Pons (tissue), 1 donor: ENCODE results near the gene PRSS53.
A peak's percentile ranks its signal among the peaks of the same experiment; 100 is the strongest.

ENCODE experiments used
- DNase-seq: peaks from one replicate; pipeline ENCODE4 v3.0.0-alpha.2; 2016; ENCODE audit warnings: low spot score

Gene PRSS53

DNA sequence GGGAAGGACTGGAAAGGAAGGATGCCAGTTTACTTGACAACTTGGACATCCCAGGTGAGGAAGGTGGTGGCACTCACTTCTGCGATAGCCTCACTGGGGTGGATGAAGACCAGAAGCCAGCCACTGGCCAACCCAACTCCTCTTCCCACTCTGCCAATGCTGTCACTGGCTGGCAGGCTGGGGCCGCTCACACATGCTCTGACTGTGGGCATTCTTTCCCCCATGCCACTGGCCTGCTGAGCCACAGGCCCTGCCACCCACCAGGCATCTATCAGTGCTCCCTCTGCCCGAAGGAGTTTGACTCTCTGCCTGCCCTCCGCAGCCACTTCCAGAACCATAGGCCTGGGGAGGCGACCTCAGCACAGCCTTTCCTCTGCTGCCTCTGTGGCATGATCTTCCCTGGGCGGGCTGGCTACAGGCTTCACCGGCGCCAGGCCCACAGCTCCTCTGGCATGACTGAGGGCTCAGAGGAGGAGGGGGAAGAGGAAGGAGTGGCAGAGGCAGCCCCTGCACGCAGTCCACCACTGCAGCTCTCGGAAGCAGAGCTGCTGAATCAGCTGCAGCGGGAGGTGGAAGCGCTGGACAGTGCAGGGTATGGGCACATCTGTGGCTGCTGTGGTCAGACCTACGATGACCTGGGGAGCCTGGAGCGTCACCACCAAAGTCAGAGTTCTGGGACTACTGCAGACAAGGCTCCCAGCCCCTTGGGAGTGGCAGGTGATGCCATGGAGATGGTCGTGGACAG lies 10.0 kb downstream of the PRSS53 start:
- no peak for DNase-seq

DNA sequence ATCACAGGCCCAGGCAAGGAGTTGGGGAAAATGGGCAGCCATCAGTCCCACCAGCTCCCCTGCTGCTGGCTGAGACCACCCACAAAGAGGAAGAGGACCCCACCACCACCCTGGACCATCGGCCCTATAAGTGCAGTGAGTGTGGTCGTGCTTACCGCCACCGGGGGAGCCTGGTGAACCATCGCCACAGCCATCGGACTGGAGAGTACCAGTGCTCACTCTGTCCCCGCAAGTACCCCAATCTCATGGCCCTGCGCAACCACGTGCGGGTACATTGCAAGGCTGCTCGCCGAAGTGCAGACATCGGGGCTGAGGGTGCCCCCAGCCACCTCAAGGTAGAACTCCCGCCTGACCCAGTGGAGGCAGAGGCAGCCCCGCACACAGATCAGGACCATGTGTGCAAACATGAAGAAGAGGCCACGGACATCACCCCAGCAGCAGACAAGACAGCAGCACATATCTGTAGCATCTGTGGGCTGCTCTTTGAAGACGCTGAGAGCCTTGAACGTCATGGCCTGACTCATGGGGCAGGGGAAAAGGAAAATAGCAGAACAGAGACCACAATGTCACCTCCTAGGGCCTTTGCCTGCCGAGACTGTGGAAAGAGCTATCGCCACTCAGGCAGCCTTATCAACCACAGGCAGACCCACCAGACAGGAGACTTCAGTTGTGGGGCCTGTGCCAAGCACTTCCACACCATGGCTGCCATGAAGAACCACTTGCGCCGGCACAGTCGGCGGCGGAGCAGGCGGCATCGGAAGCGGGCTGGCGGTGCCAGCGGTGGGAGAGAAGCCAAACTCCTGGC lies 10.9 kb downstream of the PRSS53 start:
- DNase-seq, result no peak

DNA sequence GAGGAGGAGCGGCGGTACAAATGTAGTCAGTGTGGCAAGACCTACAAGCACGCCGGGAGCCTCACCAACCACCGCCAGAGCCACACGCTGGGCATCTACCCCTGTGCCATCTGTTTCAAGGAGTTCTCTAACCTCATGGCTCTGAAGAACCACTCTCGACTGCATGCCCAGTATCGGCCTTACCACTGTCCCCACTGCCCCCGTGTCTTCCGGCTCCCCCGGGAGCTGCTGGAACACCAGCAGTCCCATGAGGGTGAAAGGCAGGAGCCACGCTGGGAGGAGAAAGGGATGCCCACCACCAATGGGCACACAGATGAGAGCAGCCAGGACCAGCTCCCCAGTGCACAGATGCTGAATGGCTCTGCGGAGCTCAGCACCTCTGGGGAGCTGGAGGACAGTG lies 11.7 kb downstream of the PRSS53 start:
- DNase-seq, result no peak

DNA sequence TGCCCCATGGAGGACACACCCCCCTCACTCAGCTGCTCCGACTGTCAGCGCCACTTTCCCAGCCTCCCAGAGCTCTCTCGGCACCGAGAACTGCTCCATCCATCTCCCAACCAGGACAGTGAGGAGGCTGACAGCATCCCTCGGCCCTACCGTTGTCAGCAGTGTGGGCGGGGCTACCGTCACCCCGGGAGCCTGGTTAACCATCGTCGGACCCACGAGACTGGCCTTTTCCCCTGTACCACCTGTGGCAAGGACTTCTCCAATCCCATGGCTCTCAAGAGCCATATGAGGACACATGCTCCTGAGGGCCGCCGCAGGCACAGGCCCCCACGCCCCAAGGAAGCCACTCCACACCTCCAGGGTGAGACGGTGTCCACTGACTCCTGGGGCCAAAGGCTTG lies 12.4 kb downstream of the PRSS53 start:
- no peak for DNase-seq

DNA sequence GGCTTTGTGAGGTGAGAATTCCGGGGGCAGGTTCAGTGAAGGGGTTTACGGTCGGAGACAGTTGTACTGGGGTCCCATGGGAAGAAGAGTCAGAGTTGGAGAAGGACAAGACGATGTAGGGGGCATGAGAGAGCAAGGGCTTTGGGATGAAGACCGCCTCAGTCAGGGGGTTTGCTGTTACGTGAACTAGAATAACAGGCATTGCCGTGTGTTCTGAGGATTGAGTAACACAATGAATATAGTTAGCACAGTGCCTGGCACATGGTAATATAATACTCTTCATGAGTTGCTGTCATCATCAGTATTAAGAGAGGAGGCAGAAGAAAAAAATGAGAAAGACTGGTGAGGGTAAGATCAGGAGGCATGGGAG lies 13.9 kb downstream of the PRSS53 start:
- no peak for DNase-seq

DNA sequence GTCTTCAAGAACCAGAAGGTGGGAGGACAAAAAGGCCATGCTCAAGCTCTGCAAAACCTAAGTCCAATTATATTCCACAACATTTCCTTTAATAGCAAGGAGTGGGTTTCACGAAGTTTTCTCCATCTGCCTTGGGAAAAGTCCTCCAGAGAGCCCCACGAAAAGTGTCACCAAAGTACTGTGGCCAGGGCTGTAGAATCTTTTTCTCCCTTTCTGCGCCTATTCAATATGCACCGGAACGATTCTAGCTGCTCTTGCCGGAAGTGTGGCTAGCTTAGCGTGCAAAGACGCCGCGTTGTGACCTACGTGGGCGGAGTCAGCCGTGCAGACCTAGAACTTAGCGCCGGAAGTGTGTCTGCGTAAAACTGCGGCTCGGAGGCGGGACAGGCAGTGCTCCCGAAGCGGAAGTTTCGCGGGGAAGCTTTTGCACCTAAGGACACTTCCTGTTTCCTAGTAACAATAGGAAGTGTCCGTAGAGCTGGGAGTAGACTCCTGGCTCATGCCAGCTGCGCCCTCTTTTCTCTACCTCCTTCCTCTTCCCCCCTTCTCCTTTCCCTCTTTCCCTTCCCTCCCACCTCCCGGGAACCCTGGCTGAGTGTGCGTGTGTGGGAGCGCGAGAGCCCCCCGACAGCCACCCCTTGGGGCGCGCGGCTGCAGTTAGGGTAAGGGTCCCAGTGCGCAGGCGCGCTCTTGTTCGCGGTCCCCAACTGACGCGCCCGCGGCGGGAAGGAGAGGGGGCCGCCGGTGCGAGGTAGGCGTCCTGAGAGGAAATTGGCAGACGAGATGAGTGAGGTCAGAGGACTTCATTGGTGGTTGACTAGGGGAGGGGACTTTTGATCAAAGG lies 14.6 kb downstream of the PRSS53 start, which contains the start of the genes ZNF646 and ZNF668:
Gene ZNF646 (plus strand): TSS at position 453 of the 844 bp plus-strand sequence. CDS start 1,903 bp downstream, outside the sequence.
Gene ZNF668 (minus strand): TSS at position 271 of the 844 bp plus-strand sequence. CDS start 9,781 bp downstream, outside the sequence.
- DNase-seq, result peak; percentile 100

DNA sequence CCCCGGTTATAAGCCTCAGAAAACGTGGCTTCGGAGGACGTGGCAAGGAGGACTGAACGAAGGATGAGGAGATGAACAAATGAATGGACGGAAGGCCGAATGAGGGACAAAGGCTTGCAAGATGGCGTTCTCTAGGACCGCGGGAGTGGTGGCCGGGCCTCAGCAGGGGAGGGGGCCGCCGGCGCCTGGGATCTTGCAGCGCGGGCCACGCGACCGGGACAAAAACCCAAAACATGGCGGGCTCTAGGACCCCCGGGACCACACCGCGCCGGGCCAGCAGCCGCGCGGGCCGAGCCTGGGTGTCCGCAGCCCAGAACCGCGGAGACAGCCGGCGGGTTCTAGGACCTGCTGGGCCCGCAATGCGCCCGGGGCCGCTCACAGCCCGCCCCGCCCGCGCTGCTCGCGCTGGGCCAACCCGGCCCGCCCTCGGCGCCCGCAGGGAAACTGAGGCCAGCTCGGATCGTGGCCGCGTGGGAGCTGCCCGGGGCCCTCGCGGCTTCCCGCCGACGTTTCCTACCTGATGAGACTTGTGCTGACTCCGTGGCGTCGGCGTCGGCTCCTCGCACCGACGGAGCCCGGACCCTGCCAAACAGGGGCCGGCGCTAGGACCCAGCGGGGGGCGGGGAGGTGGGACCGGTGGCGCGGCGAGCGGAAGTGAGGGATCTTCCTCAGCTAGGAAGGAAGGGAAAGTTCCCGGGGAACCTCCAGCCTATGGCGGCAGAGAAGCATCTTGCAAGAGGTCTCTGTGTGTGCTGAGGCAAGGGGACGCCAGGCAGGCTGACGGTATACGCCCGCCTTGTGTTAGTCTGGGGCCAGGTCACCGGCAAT lies 15.4 kb downstream of the PRSS53 start:
- peak; percentile 90 for DNase-seq

DNA sequence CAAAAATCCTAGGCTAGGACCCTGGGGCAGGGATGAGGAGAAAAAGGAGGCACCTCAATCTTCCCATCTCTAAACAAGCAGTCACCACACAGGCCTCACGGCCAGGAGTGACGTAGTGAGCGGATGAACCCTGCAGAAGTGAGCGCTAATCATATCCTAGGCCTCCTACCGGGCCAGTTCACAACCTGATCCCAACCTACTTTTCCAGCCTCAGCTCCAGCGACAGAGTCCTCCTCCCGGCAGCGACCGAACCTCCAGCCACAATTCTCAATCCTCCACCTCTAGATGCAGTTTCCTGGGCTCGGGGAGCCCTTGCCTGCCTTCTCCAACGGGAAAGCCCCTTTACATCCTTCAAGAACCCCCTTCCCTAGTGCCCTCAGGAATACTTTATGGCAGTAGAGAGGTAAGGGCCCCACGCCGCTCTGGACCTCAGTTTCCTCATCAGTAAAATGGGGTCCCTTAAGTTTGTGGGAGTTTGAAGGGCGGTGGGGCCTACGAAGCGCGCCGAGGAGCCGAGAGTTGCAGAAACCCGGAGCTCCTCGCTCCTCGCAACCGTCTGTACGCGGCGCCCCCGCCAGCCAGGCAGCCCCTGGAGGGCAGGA lies 16.1 kb downstream of the PRSS53 start:
- DNase-seq, result peak; percentile 26

DNA sequence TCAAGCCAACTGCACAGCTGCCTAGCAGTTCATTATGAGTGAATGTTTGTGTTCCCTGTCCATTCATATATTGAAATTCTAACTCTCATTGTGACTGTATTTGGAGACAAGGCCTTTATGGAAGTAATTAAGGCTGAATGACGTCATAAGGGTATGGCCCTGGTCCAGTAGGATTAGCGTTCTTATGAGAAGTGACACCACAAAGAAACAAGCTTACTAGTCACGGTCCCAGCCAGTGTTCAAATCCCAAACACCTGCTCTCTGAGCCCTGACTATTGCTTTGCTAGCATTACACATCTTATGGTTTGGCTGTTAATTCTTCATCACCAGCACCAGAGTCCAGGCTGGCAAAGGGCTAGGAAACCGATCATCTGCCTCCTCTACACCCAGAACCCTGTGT lies 16.9 kb downstream of the PRSS53 start:
- no peak for DNase-seq

DNA sequence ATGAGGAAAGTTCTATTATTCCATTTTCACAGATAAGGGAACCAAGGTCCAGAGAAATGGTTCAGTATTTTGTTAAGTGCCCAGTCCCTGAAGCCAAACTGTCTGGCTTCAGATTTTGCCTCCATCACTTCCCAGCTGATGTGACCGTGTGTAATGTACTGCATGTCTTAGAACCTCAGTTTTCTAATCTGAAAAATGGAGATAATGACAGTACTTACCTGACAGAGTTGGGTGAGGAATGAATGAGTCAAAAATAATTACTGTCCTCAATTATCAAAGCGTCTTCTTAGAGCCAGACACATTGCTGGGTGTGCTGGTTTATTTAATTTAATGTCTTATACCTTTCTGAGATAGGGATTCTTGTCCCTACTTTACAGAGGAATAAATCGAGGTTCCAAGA lies 21.4 kb downstream of the PRSS53 start:
- no peak for DNase-seq

DNA sequence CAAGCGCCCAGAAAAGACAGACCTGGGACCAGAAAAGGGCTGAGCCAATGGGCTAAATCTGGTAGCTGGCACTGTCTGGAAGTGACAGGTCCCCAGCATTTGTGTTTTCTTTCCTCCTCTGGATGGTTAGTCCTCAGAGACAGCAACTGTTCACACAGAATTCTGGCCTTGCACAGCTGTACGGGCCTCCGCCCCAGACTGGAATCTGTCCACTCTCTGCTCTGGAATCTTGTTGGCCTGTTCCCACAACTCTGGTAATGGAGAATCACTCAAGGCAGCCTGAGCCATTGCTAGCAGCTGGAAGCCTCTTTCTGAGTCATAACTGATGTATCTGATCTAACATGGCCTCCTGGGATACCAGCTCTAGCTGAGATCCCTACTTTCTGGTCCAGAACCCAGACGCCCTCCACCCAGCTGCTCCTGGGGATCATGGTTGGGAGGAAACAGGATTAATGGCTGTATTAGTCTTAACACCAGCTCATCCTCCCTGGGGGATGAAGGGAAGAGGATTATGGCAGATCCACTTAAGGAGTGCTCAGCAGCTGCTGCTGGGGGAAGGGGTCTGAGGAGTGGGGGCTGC lies 23.8 kb downstream of the PRSS53 start:
- DNase-seq, result no peak

DNA sequence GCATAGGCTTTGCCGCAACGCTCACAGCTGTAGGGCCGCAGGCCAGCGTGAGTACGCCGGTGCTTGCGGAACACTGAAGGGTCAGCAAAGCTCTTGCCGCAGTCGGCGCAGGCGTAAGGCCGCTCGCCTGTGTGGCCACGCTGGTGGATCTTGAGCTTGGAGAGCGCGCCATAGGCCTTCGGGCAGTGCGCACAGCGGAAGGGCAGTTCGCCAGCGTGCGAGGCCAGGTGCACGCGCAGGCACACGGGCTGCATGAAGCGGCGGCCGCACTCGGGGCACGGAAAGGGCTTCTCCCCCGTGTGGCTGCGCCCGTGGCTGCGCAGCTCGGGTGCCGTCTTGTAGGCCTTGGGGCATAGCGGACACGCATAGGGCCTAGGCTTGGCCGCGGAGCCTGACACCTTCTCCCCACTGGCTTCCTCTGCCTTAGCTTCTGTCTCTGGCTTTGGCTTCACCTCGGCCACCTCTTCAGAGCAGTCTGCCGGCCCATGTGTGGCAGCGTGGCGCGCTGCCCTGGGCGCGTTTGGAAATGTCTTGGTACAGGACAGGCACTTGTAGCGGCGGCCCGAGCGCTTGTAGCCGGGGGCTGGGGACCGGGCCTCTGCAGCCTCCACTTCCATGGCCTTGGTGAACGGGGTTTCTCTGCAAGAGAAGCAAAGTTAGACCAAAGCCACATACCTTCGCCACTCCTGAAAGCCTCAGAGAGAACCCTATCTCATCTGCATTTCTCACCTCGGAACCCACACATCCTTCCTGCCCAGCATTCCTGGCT lies 24.7 kb downstream of the PRSS53 start:
- no peak for DNase-seq

DNA sequence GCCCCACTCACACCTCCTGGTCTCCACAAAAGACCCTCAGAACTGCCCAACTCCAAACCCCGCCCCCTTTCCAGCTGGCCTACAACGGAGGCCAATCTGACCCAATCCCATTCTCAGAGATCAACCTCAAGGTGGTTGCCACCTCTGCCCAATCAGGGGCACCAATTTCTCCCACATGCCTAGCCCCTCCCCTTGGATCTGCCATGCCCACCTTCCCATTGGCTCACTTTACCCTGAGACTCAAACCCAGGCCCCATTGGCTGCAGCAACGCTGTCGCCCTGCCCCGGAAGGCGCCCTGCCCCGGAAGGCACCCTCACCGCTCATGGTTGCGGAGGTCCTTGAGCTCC lies 25.3 kb downstream of the PRSS53 start:
- DNase-seq, result no peak

DNA sequence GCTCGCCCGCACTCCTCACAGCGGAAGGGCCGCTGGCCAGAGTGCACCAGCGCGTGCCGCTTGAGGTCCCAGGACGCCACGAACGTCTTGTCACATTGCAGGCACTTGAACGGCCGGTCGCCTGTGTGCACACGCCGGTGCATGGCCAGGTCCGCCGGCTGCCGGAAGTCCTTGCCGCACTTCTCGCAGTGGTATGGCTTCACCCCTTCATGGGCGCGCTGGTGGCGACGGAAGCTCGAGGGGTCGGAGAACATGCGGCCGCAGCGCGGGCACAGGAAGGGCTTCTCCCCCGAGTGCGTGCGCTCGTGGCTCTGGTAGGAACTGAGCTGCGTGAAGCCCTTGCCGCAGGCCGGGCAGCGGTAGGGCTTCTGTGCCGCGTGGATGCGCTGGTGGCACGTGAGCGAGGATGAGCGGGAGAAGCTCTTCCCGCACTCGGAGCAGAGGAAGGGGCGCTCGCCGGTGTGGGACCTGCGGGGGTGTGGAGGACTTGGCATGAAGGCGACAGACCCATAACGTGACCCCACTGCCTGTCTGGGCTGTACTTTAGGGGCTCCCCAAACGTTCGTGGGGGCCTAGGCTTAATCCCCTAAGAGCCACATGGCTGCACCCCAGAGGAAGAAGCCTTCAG lies 26.8 kb downstream of the PRSS53 start:
- no peak for DNase-seq

DNA sequence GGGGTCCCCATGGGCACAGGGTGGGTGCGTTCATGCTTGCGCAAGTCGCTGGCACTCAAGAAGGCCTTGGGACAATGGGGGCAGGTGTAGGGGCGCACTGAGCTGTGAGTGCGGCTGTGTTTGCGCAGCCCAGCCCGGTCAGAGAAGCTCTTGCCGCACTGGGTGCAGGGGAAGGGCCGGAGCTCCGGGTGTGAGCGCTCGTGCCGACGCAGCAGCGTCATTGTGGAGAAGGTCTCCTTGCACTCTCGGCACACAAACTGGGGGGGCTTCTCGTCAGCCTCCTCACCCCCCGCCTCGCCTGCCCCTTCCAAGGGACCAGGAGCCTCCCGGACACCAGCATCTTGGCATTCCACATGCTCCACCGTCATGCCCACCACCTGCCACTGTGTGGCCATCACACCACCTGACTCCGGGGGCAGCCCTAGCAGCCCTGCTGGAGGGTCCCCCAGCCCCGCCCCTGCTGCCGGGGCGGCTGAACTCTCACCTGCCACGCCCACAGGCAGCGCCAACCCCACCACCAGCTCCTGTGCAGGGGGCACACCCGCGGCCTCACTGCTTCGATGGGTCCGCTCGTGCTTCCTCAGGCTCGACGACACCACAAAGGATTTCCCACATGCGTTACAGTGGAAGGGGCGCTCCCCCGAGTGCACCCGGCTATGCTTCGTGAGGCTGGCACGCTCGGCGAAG lies 27.5 kb downstream of the PRSS53 start:
- DNase-seq, result no peak

DNA sequence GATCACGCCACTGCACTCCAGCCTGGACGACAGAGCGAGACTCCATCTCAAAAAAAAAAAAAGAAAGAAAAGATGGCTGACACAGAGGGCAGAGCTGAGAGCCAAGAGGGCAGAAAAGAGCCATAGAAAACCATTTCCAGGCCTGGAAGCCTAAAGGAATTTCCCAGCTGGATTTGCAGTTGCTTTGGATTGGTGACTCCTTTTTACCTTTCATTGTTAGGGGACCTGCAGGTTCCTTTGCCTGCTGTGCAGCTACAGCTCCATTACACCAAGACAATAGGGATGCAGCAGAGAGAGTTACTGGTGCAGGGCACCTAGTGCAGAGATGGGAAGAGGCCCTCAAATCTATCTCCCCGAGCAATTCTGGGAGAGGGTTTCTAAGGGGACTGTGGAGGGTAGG lies 33.1 kb downstream of the PRSS53 start:
- DNase-seq, result no peak

DNA sequence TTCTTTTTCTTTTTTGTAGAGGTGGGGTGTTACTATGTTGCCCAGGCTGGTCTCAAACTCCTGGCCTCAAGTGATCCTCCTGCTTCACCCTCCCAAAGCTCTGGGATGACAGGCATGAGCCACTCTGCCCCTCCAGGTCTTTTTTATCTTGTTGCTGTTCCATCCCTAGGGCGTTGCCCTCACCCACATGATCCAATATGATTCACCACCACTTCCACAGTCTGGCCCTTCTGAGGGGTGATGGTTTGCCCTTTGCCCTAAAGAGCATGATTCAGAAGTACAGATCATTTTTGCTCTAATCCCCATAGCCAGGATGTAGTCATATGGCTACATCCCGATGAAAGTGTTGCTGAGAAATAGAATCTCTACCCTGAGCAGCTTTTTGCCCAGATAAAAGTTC lies 36.6 kb downstream of the PRSS53 start:
- no peak for DNase-seq

DNA sequence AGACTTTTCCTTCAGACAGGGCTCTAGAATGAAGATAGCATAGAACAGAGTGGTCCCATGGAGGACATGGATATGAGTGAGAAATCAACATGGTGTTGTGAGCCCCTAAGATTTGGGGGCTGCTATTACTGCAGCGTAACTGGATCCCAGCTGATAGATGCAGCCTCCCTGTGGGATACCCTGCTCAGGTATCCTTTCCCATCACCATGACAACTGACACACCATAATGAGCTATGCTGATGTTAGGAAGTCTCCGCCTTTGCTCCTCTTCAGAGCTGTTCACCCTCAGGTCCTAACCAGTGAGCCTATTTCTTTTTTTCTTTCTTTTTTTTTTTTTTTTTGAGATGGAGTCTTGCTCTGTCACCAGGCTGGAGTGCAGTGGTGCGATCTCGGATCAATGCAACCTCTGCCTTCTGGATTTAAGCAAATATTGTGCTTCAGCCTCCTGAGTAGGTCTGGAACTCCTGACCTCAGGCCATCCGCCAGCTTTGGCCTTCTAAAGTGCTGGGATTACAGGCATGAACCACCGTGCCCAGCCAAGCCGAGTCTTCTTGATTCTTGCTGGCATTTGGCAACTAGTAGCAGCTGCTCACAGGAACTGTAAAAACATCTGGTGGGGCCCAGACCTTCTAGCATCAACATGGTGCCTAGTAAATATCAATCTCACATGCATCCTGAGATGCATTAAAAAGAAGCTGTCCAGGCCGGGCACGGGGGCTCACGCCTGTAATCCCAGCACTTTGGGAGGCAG lies 38.3 kb downstream of the PRSS53 start:
- DNase-seq, result no peak
